Measurements from ENCODE around the gene SQSTM1.

- no peak for TF ChIP-seq CTCF (conservative IDR thresholded peaks at IDR 0.05)
- no peak for TF ChIP-seq EZH2 (IDR thresholded peaks at IDR 0.05; ENCODE audit: low read depth)
Measured at GRCh38 chr5:179873588-179874110, 52.9 kb downstream of the SQSTM1 start.

Data from PC-9 (cell line).